ENCODE measurements around the gene SLC22A4.
A peak's percentile ranks its signal among the peaks of the same experiment; 100 is the strongest.

SLC22A4 gene

GRCh38 chr5:132298298-132299212 lies 4.4 kb downstream of the SLC22A4 start:
- no peak overlapping the region for H3K27ac ChIP-seq
- no peak for TF ChIP-seq ZFX (IDR thresholded peaks at IDR 0.05; ENCODE audit: borderline replicate concordance)
- no peak for TF ChIP-seq CTCF (IDR thresholded peaks at IDR 0.05)

- TF ChIP-seq ZFX (IDR thresholded peaks at IDR 0.05; ENCODE audit: borderline replicate concordance), result no peak
- no peak for TF ChIP-seq CTCF (IDR thresholded peaks at IDR 0.05)
- no peak overlapping the region for H3K27ac ChIP-seq
These were observed 5.7 kb downstream of the SLC22A4 start for GRCh38 chr5:132299917-132300316.

- H3K27ac ChIP-seq, result peak overlapping the region; percentile 56
- TF ChIP-seq ZFX (IDR thresholded peaks at IDR 0.05; ENCODE audit: borderline replicate concordance), result no peak
- no peak for TF ChIP-seq CTCF (IDR thresholded peaks at IDR 0.05)
These were observed 6.6 kb downstream of the SLC22A4 start for GRCh38 chr5:132300577-132301343.

GRCh38 chr5:132301344-132302271 lies 7.4 kb downstream of the SLC22A4 start:
- H3K27ac ChIP-seq, result peak overlapping the region; percentile 56
- no peak for TF ChIP-seq ZFX (IDR thresholded peaks at IDR 0.05; ENCODE audit: borderline replicate concordance)
- no peak for TF ChIP-seq CTCF (IDR thresholded peaks at IDR 0.05)

- TF ChIP-seq CTCF (IDR thresholded peaks at IDR 0.05), result no peak
- no peak for TF ChIP-seq ZFX (IDR thresholded peaks at IDR 0.05; ENCODE audit: borderline replicate concordance)
- H3K27ac ChIP-seq, result peak overlapping the region; percentile 56
These were observed 8.2 kb downstream of the SLC22A4 start for GRCh38 chr5:132302413-132302812.

- TF ChIP-seq ZFX (IDR thresholded peaks at IDR 0.05; ENCODE audit: borderline replicate concordance), result no peak
- no peak for TF ChIP-seq CTCF (IDR thresholded peaks at IDR 0.05)
- H3K27ac ChIP-seq, result no peak overlapping the region
These were observed 9.4 kb downstream of the SLC22A4 start for GRCh38 chr5:132303589-132303988.

Measured in 22Rv1 (cell line).